Measurements from ENCODE around the gene SLC25A44. TPM values are rescaled to one million over a fixed set of nuclear protein-coding genes. Genes with fewer than 3 reads are reported as not detected.

Gene SLC25A44
- total and polyA plus RNA-seq, 2 of the 8 experiments (the other 6 are each of a cell fraction or from before 2014, with no cell fraction given): 23.4 to 32.1 TPM

DNA sequence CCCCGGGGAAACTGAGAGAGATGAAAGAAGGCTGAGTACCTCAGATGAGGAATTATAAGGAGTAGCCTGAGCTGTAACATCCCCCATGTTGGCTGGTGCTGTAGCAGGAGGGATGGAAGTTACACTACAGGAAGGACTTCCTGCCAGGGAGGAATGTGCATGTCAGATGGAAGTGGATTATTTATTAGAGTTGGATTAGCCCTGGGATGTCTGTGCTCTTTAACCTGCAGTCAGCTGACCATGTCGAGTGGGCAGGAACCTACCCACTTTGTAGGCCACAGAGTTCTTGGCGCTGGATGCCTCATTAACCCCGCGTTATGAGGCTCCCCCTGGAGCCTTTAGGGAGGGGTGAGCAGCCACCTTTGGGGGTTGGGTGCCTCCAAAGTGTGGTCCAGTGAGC lies 41.3 kb upstream of the SLC25A44 start (continued):
- TF ChIP-seq HDAC2 (IDR thresholded peaks at IDR 0.05; ENCODE audit: borderline replicate concordance in 1 of 2, low read depth in 2 of 2, low read length in 2 of 2) (no peak), CEBPB (IDR thresholded peaks at IDR 0.05; ENCODE audit: low read depth, low read length) (no peak), CHD2 (IDR thresholded peaks at IDR 0.05; ENCODE audit: low read length) (no peak), GTF2F1 (IDR thresholded peaks at IDR 0.05; ENCODE audit: borderline replicate concordance, low read depth, low read length) (no peak)
- TF ChIP-seq, protein P1, sequence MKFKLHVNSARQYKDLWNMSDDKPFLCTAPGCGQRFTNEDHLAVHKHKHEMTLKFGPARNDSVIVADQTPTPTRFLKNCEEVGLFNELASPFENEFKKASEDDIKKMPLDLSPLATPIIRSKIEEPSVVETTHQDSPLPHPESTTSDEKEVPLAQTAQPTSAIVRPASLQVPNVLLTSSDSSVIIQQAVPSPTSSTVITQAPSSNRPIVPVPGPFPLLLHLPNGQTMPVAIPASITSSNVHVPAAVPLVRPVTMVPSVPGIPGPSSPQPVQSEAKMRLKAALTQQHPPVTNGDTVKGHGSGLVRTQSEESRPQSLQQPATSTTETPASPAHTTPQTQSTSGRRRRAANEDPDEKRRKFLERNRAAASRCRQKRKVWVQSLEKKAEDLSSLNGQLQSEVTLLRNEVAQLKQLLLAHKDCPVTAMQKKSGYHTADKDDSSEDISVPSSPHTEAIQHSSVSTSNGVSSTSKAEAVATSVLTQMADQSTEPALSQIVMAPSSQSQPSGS (IDR thresholded peaks at IDR 0.05; ENCODE audit: low read length): no peak
- TF ChIP-seq, protein P2, sequence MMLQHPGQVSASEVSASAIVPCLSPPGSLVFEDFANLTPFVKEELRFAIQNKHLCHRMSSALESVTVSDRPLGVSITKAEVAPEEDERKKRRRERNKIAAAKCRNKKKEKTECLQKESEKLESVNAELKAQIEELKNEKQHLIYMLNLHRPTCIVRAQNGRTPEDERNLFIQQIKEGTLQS (IDR thresholded peaks at IDR 0.05; ENCODE audit: insufficient read depth, low read depth, low read length): no peak
